GM23338 (cell line): ENCODE measurements around the gene AOAH. TPM values are rescaled to one million over a fixed set of nuclear protein-coding genes. Genes with fewer than 3 reads are reported as not detected.

Source experiments
- ATAC-seq: fragments of 200-7000 bp; cut with Tn5 transposase; 3 replicates; pipeline ENCODE4 v1.9.1; 2020
- DNase-seq: peaks from one replicate; pipeline ENCODE4 v3.0.0-alpha.2; 2015; ENCODE audit warnings: low spot score
- H2AFZ ChIP-seq: fragments of 200-600 bp; sonication (generic); 2 replicates; pipeline ENCODE4 v1.8.0; 2016; ENCODE audit warnings: antibody characterized with exemption, mild to moderate bottlenecking, moderate library complexity
- H3F3A ChIP-seq: fragments of 200-600 bp; sonication (generic); replicated peaks from 2 replicates; pipeline ENCODE4 v1.8.0; 2017; ENCODE audit warnings: antibody characterized with exemption, mixed run types, low read depth
- H3K27ac ChIP-seq: fragments of 200-600 bp; sonication (generic); 2 replicates; pipeline ENCODE4 v1.6.1; 2016; ENCODE audit warnings: low read depth
- H3K27me3 ChIP-seq: fragments of 200-600 bp; sonication (generic); 2 replicates; pipeline ENCODE4 v1.8.0; 2016; ENCODE audit warnings: mild to moderate bottlenecking, mixed run types, moderate library complexity; ENCODE audit not compliant: insufficient read depth
- H3K36me3 ChIP-seq: fragments of 200-600 bp; sonication (generic); 2 replicates; pipeline ENCODE4 v1.8.0; 2016; ENCODE audit warnings: mild to moderate bottlenecking; ENCODE audit not compliant: insufficient read depth
- H3K4me1 ChIP-seq: fragments of 200-600 bp; sonication (generic); 2 replicates; pipeline ENCODE4 v1.8.0; 2016; ENCODE audit warnings: mild to moderate bottlenecking, moderate library complexity; ENCODE audit not compliant: insufficient read depth
- H3K4me2 ChIP-seq: fragments of 200-600 bp; sonication (generic); 2 replicates; pipeline ENCODE4 v1.7.1; 2017; ENCODE audit warnings: mixed run types
- H3K4me3 ChIP-seq: fragments of 200-600 bp; sonication (generic); 2 replicates; pipeline ENCODE4 v1.6.1; 2016; ENCODE audit warnings: mixed run types
- H3K79me2 ChIP-seq: fragments of 200-600 bp; sonication (generic); replicated peaks from 2 replicates; pipeline ENCODE4 v1.8.0; 2017; ENCODE audit warnings: mild to moderate bottlenecking; ENCODE audit not compliant: insufficient read depth
- H3K9me2 ChIP-seq: fragments of 200-600 bp; sonication (generic); 2 replicates; pipeline ENCODE4 v1.8.0; 2017; ENCODE audit not compliant: insufficient read depth
- H4K20me1 ChIP-seq: fragments of 200-600 bp; sonication (generic); replicated peaks from 2 replicates; pipeline ENCODE4 v1.8.0; 2017; ENCODE audit warnings: mild to moderate bottlenecking; ENCODE audit not compliant: insufficient read depth
- H3K27ac Mint-ChIP-seq: 2 replicates; pipeline ENCODE4 v1.8.0; 2020; ENCODE audit warnings: inconsistent platforms, mild to moderate bottlenecking, moderate library complexity, mixed read lengths
- H3K27me3 Mint-ChIP-seq: 3 replicates; pipeline ENCODE4 v1.8.0; 2022; ENCODE audit warnings: low read depth, mild to moderate bottlenecking, moderate library complexity, mixed read lengths, inconsistent platforms; ENCODE audit not compliant: insufficient read depth, poor library complexity
- H3K36me3 Mint-ChIP-seq: 3 replicates; pipeline ENCODE4 v1.8.0; 2021; ENCODE audit warnings: low read depth, mild to moderate bottlenecking, inconsistent platforms, moderate library complexity, mixed read lengths
- H3K4me1 Mint-ChIP-seq: 3 replicates; pipeline ENCODE4 v1.8.0; 2020; ENCODE audit warnings: mild to moderate bottlenecking, inconsistent platforms, mixed read lengths
- H3K4me3 Mint-ChIP-seq: 3 replicates; pipeline ENCODE4 v1.8.0; 2021; ENCODE audit warnings: moderate library complexity, mild to moderate bottlenecking, inconsistent platforms, mixed read lengths
- H3K9me3 Mint-ChIP-seq: 3 replicates; pipeline ENCODE4 v1.8.0; 2020; ENCODE audit warnings: moderate library complexity, mild to moderate bottlenecking, inconsistent platforms, mixed read lengths
- CREB1 ChIP-seq: fragments of 250-450 bp; sonication (Bioruptor Pico); IDR thresholded peaks from 2 replicates; pipeline ENCODE4 v1.5.0; 2020; ENCODE audit warnings: low read depth, mild to moderate bottlenecking, moderate library complexity
- EZH2 ChIP-seq: fragments of 200-600 bp; sonication (generic); IDR thresholded peaks from one replicate; pipeline ENCODE4 v1.8.0; 2017; ENCODE audit warnings: antibody characterized with exemption, mild to moderate bottlenecking, low read depth; ENCODE audit not compliant: unreplicated experiment
- EZH2phosphoT487 ChIP-seq: fragments of 200-600 bp; sonication (generic); IDR thresholded peaks from one replicate; pipeline ENCODE4 v1.8.1; 2018; ENCODE audit warnings: antibody characterized with exemption; ENCODE audit not compliant: unreplicated experiment
- JUNB ChIP-seq: IDR thresholded peaks from one replicate; pipeline ENCODE4 v1.6.1; 2016; ENCODE audit warnings: antibody characterized with exemption; ENCODE audit not compliant: unreplicated experiment
- NANOG ChIP-seq: IDR thresholded peaks from 2 replicates; pipeline ENCODE4 v1.6.1; 2016; ENCODE audit warnings: antibody characterized with exemption, borderline replicate concordance
- POLR2AphosphoS5 ChIP-seq: IDR thresholded peaks from 2 replicates; pipeline ENCODE4 v1.6.1; 2016; ENCODE audit warnings: antibody characterized with exemption, low read depth
- STAT1 ChIP-seq: IDR thresholded peaks from one replicate; pipeline ENCODE4 v1.6.1; 2016; ENCODE audit warnings: antibody characterized with exemption; ENCODE audit not compliant: unreplicated experiment
- ZNF114 ChIP-seq: fragments of 250-450 bp; sonication (Bioruptor Pico); IDR thresholded peaks from 2 replicates; pipeline ENCODE4 v1.5.0; 2020; ENCODE audit warnings: mild to moderate bottlenecking, moderate library complexity
- ZNF331 ChIP-seq: fragments of 250-450 bp; sonication (Bioruptor Pico); IDR thresholded peaks from 2 replicates; pipeline ENCODE4 v1.5.0; 2020; ENCODE audit warnings: low read depth, mild to moderate bottlenecking, moderate library complexity
- polyA plus RNA-seq: library from polyadenylated mRNA; unstranded; fragments of >200 nt; fragmentation: Nextera tagmentation; extraction: Ambion mirVana; gene quantifications from 2 replicates; pipeline ENCODE4 v1.2.1, GENCODE V29; 2016
- total RNA-seq: library from RNA; depleted of rRNA; stranded (reverse); fragments of >200 nt; shearing (Covaris generic); gene quantifications from 2 replicates; pipeline ENCODE4 v1.2.3, GENCODE V29; 2014
- TF ChIP-seq, protein P1 (sequence below): IDR thresholded peaks from one replicate; pipeline ENCODE4 v1.6.1; 2018; ENCODE audit warnings: antibody characterized with exemption; ENCODE audit not compliant: unreplicated experiment
- TF ChIP-seq, protein P2 (sequence below): fragments of 250-450 bp; sonication (Bioruptor Pico); IDR thresholded peaks from 2 replicates; pipeline ENCODE4 v1.5.0; 2020; ENCODE audit warnings: mild to moderate bottlenecking, moderate library complexity
- TF ChIP-seq, protein P3 (sequence below): IDR thresholded peaks from 2 replicates; pipeline ENCODE4 v1.6.1; 2016; ENCODE audit warnings: antibody characterized with exemption
- TF ChIP-seq, protein P4 (sequence below), 2 experiments: fragments of 200-600 bp in 1 of 2; sonication (generic) in 1 of 2; conservative IDR thresholded peaks; 2 replicates each; pipeline versions ENCODE4 v1.5.1 to v1.6.1; 2016 to 2017; ENCODE audit warnings: antibody characterized with exemption in 2 of 2, low read depth in 2 of 2, mild to moderate bottlenecking in 2 of 2, moderate library complexity in 1 of 2

Gene AOAH
- total and polyA plus RNA-seq, 2 experiments from 2014 or later, result not detected

DNA sequence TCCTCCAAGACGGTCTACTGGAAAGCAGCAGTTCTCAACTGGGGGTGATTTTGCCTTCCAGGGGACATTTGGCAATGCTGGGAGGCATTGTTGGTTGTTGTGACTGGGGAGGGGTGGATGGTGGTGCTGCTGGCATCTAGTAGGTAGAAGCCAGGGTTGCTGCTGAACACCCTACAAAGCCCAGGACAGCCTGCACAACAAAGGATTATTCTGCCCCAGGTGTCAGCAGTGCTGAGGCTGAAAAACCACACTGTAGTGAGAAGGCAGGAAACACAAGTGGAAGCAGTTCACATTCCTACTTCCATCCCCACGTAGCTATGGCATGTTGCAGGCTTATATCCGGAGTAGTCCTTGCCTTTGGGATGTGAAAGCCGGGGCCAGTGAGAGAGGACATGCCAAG lies 86.9 kb downstream of the AOAH start:
- Histone ChIP-seq H3K4me1 (peaks cover 23% of the 10 kb centered on the region), H3K4me2 (no peak overlapping the region), H3K27me3 (no peaks in the 10 kb centered on the region), H2AFZ (peak overlapping the region; percentile 32; the same call in 1 of the 2 replicates), H3F3A (no peaks in the 10 kb centered on the region), H3K9me2 (no peaks in the 10 kb centered on the region), H3K79me2 (no peaks in the 10 kb centered on the region), H3K4me3 (no peak overlapping the region), H4K20me1 (no peaks in the 10 kb centered on the region), H3K36me3 (no peaks in the 10 kb centered on the region), H3K27ac (no peak overlapping the region)
- no peaks in the 10 kb centered on the region for H3K36me3 Mint-ChIP-seq
- TF ChIP-seq STAT1 (no peak), EZH2phosphoT487 (no peak), NANOG (no peak), CREB1 (no peak), ZNF114 (CRISPR knock-in tag) (no peak), JUNB (no peak), EZH2 (no peak), ZNF331 (CRISPR knock-in tag) (no peak), POLR2AphosphoS5 (no peak)
- TF ChIP-seq, protein P1, sequence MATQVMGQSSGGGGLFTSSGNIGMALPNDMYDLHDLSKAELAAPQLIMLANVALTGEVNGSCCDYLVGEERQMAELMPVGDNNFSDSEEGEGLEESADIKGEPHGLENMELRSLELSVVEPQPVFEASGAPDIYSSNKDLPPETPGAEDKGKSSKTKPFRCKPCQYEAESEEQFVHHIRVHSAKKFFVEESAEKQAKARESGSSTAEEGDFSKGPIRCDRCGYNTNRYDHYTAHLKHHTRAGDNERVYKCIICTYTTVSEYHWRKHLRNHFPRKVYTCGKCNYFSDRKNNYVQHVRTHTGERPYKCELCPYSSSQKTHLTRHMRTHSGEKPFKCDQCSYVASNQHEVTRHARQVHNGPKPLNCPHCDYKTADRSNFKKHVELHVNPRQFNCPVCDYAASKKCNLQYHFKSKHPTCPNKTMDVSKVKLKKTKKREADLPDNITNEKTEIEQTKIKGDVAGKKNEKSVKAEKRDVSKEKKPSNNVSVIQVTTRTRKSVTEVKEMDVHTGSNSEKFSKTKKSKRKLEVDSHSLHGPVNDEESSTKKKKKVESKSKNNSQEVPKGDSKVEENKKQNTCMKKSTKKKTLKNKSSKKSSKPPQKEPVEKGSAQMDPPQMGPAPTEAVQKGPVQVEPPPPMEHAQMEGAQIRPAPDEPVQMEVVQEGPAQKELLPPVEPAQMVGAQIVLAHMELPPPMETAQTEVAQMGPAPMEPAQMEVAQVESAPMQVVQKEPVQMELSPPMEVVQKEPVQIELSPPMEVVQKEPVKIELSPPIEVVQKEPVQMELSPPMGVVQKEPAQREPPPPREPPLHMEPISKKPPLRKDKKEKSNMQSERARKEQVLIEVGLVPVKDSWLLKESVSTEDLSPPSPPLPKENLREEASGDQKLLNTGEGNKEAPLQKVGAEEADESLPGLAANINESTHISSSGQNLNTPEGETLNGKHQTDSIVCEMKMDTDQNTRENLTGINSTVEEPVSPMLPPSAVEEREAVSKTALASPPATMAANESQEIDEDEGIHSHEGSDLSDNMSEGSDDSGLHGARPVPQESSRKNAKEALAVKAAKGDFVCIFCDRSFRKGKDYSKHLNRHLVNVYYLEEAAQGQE, result no peak
- TF ChIP-seq, protein P2, sequence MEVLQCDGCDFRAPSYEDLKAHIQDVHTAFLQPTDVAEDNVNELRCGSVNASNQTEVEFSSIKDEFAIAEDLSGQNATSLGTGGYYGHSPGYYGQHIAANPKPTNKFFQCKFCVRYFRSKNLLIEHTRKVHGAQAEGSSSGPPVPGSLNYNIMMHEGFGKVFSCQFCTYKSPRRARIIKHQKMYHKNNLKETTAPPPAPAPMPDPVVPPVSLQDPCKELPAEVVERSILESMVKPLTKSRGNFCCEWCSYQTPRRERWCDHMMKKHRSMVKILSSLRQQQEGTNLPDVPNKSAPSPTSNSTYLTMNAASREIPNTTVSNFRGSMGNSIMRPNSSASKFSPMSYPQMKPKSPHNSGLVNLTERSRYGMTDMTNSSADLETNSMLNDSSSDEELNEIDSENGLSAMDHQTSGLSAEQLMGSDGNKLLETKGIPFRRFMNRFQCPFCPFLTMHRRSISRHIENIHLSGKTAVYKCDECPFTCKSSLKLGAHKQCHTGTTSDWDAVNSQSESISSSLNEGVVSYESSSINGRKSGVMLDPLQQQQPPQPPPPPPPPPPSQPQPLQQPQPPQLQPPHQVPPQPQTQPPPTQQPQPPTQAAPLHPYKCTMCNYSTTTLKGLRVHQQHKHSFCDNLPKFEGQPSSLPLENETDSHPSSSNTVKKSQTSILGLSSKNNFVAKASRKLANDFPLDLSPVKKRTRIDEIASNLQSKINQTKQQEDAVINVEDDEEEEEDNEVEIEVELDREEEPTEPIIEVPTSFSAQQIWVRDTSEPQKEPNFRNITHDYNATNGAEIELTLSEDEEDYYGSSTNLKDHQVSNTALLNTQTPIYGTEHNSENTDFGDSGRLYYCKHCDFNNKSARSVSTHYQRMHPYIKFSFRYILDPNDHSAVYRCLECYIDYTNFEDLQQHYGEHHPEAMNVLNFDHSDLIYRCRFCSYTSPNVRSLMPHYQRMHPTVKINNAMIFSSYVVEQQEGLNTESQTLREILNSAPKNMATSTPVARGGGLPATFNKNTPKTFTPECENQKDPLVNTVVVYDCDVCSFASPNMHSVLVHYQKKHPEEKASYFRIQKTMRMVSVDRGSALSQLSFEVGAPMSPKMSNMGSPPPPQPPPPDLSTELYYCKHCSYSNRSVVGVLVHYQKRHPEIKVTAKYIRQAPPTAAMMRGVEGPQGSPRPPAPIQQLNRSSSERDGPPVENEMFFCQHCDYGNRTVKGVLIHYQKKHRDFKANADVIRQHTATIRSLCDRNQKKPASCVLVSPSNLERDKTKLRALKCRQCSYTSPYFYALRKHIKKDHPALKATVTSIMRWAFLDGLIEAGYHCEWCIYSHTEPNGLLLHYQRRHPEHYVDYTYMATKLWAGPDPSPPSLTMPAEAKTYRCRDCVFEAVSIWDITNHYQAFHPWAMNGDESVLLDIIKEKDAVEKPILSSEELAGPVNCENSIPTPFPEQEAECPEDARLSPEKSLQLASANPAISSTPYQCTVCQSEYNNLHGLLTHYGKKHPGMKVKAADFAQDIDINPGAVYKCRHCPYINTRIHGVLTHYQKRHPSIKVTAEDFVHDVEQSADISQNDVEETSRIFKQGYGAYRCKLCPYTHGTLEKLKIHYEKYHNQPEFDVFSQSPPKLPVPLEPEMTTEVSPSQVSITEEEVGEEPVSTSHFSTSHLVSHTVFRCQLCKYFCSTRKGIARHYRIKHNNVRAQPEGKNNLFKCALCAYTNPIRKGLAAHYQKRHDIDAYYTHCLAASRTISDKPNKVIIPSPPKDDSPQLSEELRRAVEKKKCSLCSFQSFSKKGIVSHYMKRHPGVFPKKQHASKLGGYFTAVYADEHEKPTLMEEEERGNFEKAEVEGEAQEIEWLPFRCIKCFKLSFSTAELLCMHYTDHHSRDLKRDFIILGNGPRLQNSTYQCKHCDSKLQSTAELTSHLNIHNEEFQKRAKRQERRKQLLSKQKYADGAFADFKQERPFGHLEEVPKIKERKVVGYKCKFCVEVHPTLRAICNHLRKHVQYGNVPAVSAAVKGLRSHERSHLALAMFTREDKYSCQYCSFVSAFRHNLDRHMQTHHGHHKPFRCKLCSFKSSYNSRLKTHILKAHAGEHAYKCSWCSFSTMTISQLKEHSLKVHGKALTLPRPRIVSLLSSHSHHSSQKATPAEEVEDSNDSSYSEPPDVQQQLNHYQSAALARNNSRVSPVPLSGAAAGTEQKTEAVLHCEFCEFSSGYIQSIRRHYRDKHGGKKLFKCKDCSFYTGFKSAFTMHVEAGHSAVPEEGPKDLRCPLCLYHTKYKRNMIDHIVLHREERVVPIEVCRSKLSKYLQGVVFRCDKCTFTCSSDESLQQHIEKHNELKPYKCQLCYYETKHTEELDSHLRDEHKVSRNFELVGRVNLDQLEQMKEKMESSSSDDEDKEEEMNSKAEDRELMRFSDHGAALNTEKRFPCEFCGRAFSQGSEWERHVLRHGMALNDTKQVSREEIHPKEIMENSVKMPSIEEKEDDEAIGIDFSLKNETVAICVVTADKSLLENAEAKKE (CRISPR knock-in tag), result no peak
- TF ChIP-seq, protein P3, sequence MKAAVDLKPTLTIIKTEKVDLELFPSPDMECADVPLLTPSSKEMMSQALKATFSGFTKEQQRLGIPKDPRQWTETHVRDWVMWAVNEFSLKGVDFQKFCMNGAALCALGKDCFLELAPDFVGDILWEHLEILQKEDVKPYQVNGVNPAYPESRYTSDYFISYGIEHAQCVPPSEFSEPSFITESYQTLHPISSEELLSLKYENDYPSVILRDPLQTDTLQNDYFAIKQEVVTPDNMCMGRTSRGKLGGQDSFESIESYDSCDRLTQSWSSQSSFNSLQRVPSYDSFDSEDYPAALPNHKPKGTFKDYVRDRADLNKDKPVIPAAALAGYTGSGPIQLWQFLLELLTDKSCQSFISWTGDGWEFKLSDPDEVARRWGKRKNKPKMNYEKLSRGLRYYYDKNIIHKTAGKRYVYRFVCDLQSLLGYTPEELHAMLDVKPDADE, result no peak
- TF ChIP-seq, protein P4, sequence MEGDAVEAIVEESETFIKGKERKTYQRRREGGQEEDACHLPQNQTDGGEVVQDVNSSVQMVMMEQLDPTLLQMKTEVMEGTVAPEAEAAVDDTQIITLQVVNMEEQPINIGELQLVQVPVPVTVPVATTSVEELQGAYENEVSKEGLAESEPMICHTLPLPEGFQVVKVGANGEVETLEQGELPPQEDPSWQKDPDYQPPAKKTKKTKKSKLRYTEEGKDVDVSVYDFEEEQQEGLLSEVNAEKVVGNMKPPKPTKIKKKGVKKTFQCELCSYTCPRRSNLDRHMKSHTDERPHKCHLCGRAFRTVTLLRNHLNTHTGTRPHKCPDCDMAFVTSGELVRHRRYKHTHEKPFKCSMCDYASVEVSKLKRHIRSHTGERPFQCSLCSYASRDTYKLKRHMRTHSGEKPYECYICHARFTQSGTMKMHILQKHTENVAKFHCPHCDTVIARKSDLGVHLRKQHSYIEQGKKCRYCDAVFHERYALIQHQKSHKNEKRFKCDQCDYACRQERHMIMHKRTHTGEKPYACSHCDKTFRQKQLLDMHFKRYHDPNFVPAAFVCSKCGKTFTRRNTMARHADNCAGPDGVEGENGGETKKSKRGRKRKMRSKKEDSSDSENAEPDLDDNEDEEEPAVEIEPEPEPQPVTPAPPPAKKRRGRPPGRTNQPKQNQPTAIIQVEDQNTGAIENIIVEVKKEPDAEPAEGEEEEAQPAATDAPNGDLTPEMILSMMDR (conservative IDR thresholded peaks at IDR 0.05; ENCODE audit: low read depth in 2 of 2), result no peak
- H3K27ac Mint-ChIP-seq, result no peak overlapping the region
- H3K4me3 Mint-ChIP-seq, result no peak overlapping the region
- ATAC-seq, result no peak
- peaks cover 30% of the 10 kb centered on the region for H3K4me1 Mint-ChIP-seq
- peaks cover 17% of the 10 kb centered on the region for H3K27me3 Mint-ChIP-seq
- no peaks in the 10 kb centered on the region for H3K9me3 Mint-ChIP-seq
- no peak for DNase-seq
